MM.1S (cell line): Measurements from ENCODE around the gene OPA3.
A peak's percentile ranks its signal among the peaks of the same experiment; 100 is the strongest.

ENCODE experiments used
- DNase-seq: peaks from one replicate; pipeline ENCODE4 v3.0.0-alpha.2; 2015
- H2AFZ ChIP-seq: fragments of 300-600 bp; sonication (generic); 2 replicates; pipeline ENCODE4 v1.6.0; 2016; ENCODE audit warnings: antibody characterized with exemption, low read length
- H3F3A ChIP-seq: fragments of 300-600 bp; sonication (generic); 2 replicates; pipeline ENCODE4 v1.6.1; 2016; ENCODE audit warnings: mild to moderate bottlenecking, antibody characterized with exemption, low read length, moderate library complexity, mixed read lengths; ENCODE audit not compliant: insufficient read depth
- H3K27ac ChIP-seq: fragments of 300-600 bp; sonication (generic); 2 replicates; pipeline ENCODE4 v1.5.1; 2016; ENCODE audit warnings: mild to moderate bottlenecking, low read length
- H3K27me3 ChIP-seq: fragments of 300-600 bp; sonication (generic); replicated peaks from 2 replicates; pipeline ENCODE4 v1.6.0; 2016; ENCODE audit warnings: low read length; ENCODE audit not compliant: insufficient read depth
- H3K36me3 ChIP-seq: fragments of 300-600 bp; sonication (generic); replicated peaks from 2 replicates; pipeline ENCODE4 v1.6.1; 2016; ENCODE audit warnings: mild to moderate bottlenecking, low read length, mixed read lengths; ENCODE audit not compliant: insufficient read depth
- H3K4me1 ChIP-seq: fragments of 300-600 bp; sonication (generic); 2 replicates; pipeline ENCODE4 v1.6.1; 2016; ENCODE audit warnings: low read length, mixed read lengths
- H3K4me2 ChIP-seq: fragments of 300-600 bp; sonication (generic); 2 replicates; pipeline ENCODE4 v1.6.0; 2016; ENCODE audit warnings: low read depth, low read length
- H3K4me3 ChIP-seq: fragments of 300-600 bp; sonication (generic); 2 replicates; pipeline ENCODE4 v1.5.1; 2016; ENCODE audit warnings: low read length, mixed read lengths
- H3K79me2 ChIP-seq: fragments of 300-600 bp; sonication (generic); 2 replicates; pipeline ENCODE4 v1.6.1; 2016; ENCODE audit warnings: mixed run types, low read length, mixed read lengths
- H3K9ac ChIP-seq: fragments of 300-600 bp; sonication (generic); 2 replicates; pipeline ENCODE4 v1.6.1; 2016; ENCODE audit warnings: low read length, mixed read lengths
- H3K9me2 ChIP-seq: fragments of 300-600 bp; sonication (generic); replicated peaks from 2 replicates; pipeline ENCODE4 v1.6.1; 2016; ENCODE audit warnings: mild to moderate bottlenecking, low read length, mixed read lengths; ENCODE audit not compliant: insufficient read depth
- H3K9me3 ChIP-seq: fragments of 300-600 bp; sonication (generic); replicated peaks from 2 replicates; pipeline ENCODE4 v1.6.1; 2016; ENCODE audit warnings: mild to moderate bottlenecking, low read length, mixed read lengths; ENCODE audit not compliant: insufficient read depth
- H4K20me1 ChIP-seq: fragments of 300-600 bp; sonication (generic); 2 replicates; pipeline ENCODE4 v1.6.1; 2016; ENCODE audit warnings: mild to moderate bottlenecking, low read length, moderate library complexity, mixed read lengths; ENCODE audit not compliant: insufficient read depth
- CTCF ChIP-seq: fragments of 300-600 bp; sonication (generic); IDR thresholded peaks from 2 replicates; pipeline ENCODE4 v1.5.1; 2016; ENCODE audit warnings: antibody characterized with exemption, low read length, mixed read lengths
- EZH2 ChIP-seq: fragments of 300-600 bp; sonication (generic); optimal IDR thresholded peaks from 2 replicates; pipeline ENCODE3; 2017; ENCODE audit warnings: low read depth, mild to moderate bottlenecking, antibody characterized with exemption, low read length, mixed read lengths
- EZH2phosphoT487 ChIP-seq: fragments of 300-600 bp; sonication (generic); IDR thresholded peaks from 2 replicates; pipeline ENCODE4 v1.6.1; 2018; ENCODE audit warnings: antibody characterized with exemption, low read length

Gene OPA3

DNA sequence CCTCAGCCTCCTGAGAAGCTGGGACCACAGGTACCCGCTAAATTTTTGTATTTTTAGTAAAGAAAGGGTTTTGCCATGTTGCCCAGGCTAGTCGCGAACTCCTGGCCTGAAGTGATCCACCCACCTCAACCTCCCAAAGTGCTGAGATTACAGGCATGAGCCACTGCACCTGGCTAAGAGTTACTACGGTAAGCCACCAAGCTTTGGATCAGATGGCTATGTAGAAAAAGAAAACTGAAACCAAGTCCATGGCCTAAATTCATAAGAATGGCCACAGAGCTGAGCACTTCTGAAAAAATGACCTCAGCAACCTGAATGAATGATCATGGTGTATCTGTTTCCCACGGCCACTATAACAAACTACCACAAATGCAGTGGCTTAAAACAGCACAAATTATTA lies 9.4 kb downstream of the OPA3 start:
- H2AFZ ChIP-seq, result no peak overlapping the region
- H4K20me1 ChIP-seq, result no peaks in the 10 kb centered on the region
- no peaks in the 10 kb centered on the region for H3K27me3 ChIP-seq
- peaks cover 52% of the 10 kb centered on the region for H3K79me2 ChIP-seq
- H3K4me3 ChIP-seq, result peak overlapping the region; percentile 17; the same call in 1 of the 2 replicates
- peak; percentile 83 for DNase-seq
- peak overlapping the region; percentile 63 for H3K27ac ChIP-seq
- H3K9me3 ChIP-seq, result no peaks in the 10 kb centered on the region
- peaks cover 17% of the 10 kb centered on the region for H3F3A ChIP-seq
- H3K4me1 ChIP-seq, result peaks cover 11% of the 10 kb centered on the region
- no peaks in the 10 kb centered on the region for H3K36me3 ChIP-seq
- no peak for TF ChIP-seq CTCF
- TF ChIP-seq EZH2, result no peak
- TF ChIP-seq EZH2phosphoT487, result no peak
- H3K9me2 ChIP-seq, result no peaks in the 10 kb centered on the region
- peak overlapping the region; percentile 42; the same call in 1 of the 2 replicates for H3K4me2 ChIP-seq
- H3K9ac ChIP-seq, result peak overlapping the region; percentile 12; the same call in 1 of the 2 replicates

GRCh38 chr19:45574526-45574925 lies 10.1 kb downstream of the OPA3 start:
- H2AFZ ChIP-seq, result 0 out of 2 replicates have a peak overlapping the region, but pooled peaks have one; percentile 0
- peak overlapping the region; percentile 63; the same call in 1 of the 2 replicates for H3K27ac ChIP-seq
- H3K79me2 ChIP-seq, result peaks cover 59% of the 10 kb centered on the region
- no peaks in the 10 kb centered on the region for H3K9me2 ChIP-seq
- peak overlapping the region; percentile 42; the same call in 1 of the 2 replicates for H3K4me2 ChIP-seq
- peaks cover 17% of the 10 kb centered on the region for H3F3A ChIP-seq
- H3K27me3 ChIP-seq, result no peaks in the 10 kb centered on the region
- no peak for DNase-seq
- H4K20me1 ChIP-seq, result no peaks in the 10 kb centered on the region
- H3K4me1 ChIP-seq, result peaks cover 11% of the 10 kb centered on the region
- TF ChIP-seq EZH2phosphoT487, result no peak
- TF ChIP-seq CTCF, result no peak
- TF ChIP-seq EZH2, result no peak
- peak overlapping the region; percentile 12; the same call in 1 of the 2 replicates for H3K9ac ChIP-seq
- H3K9me3 ChIP-seq, result no peaks in the 10 kb centered on the region
- H3K36me3 ChIP-seq, result no peaks in the 10 kb centered on the region
- H3K4me3 ChIP-seq, result peak overlapping the region; percentile 17; the same call in 1 of the 2 replicates

GRCh38 chr19:45571457-45572220 lies 13.0 kb downstream of the OPA3 start:
- H3K36me3 ChIP-seq, result no peaks in the 10 kb centered on the region
- H3K27ac ChIP-seq, result no peak overlapping the region
- H3K27me3 ChIP-seq, result no peaks in the 10 kb centered on the region
- no peak overlapping the region for H2AFZ ChIP-seq
- H3K9ac ChIP-seq, result no peak overlapping the region
- H3K4me1 ChIP-seq, result peaks cover 11% of the 10 kb centered on the region
- H3K4me3 ChIP-seq, result no peak overlapping the region
- no peaks in the 10 kb centered on the region for H4K20me1 ChIP-seq
- DNase-seq, result no peak
- H3K79me2 ChIP-seq, result peaks cover 61% of the 10 kb centered on the region
- peaks cover 11% of the 10 kb centered on the region for H3F3A ChIP-seq
- TF ChIP-seq CTCF (no peak), EZH2 (no peak), EZH2phosphoT487 (no peak)
- no peaks in the 10 kb centered on the region for H3K9me2 ChIP-seq
- H3K9me3 ChIP-seq, result no peaks in the 10 kb centered on the region
- no peak overlapping the region for H3K4me2 ChIP-seq
